ENCODE results near the gene PRMT5. TPM values are rescaled to one million over a fixed set of nuclear protein-coding genes. Genes with fewer than 3 reads are reported as not detected.

The PRMT5 gene
- total RNA-seq, 4 donors from 2014 or later = 26.5 to 41.6 (median 35.1) TPM

- TF ChIP-seq, protein P1, sequence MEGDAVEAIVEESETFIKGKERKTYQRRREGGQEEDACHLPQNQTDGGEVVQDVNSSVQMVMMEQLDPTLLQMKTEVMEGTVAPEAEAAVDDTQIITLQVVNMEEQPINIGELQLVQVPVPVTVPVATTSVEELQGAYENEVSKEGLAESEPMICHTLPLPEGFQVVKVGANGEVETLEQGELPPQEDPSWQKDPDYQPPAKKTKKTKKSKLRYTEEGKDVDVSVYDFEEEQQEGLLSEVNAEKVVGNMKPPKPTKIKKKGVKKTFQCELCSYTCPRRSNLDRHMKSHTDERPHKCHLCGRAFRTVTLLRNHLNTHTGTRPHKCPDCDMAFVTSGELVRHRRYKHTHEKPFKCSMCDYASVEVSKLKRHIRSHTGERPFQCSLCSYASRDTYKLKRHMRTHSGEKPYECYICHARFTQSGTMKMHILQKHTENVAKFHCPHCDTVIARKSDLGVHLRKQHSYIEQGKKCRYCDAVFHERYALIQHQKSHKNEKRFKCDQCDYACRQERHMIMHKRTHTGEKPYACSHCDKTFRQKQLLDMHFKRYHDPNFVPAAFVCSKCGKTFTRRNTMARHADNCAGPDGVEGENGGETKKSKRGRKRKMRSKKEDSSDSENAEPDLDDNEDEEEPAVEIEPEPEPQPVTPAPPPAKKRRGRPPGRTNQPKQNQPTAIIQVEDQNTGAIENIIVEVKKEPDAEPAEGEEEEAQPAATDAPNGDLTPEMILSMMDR (IDR thresholded peaks at IDR 0.05; ENCODE audit: low read depth) = no peak
Measured at GRCh38 chr14:22901799-22902198, 27.4 kb downstream of the PRMT5 start.

DNA sequence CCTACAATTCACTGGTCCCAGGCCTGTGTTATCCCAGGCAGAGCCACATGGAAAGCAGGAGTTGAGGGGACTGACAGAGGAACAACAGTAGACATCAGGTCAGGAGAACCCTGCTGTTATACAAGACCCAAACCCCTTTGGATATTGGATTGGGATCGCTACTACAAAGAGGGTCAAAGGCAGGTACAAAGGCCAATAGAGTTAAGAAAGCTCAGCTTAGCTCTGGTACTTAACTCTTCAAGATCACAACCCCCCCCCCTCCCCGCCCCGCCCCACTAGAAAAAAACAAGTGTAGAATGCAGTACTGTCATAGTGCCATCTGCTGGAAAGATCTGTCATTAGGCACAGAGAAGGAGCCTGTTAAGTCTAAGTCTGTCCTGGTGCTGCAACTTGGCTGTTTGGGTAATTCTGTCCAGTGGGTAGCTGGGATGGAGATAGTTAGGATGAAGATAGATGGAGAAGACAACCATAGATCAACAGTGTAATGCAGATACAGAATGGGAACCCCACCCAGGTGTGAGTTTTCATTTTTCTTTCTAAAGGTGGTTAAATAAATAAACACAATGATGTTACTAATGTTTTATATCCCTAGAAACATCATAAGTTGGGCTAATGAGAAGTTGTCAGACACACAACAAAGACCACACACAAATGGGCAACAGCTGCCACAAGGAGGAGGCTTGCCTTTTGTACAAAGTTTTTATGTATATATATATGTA, 28.9 kb downstream of the PRMT5 start:
- TF ChIP-seq, protein P1 (IDR thresholded peaks at IDR 0.05; ENCODE audit: low read depth) = no peak

DNA sequence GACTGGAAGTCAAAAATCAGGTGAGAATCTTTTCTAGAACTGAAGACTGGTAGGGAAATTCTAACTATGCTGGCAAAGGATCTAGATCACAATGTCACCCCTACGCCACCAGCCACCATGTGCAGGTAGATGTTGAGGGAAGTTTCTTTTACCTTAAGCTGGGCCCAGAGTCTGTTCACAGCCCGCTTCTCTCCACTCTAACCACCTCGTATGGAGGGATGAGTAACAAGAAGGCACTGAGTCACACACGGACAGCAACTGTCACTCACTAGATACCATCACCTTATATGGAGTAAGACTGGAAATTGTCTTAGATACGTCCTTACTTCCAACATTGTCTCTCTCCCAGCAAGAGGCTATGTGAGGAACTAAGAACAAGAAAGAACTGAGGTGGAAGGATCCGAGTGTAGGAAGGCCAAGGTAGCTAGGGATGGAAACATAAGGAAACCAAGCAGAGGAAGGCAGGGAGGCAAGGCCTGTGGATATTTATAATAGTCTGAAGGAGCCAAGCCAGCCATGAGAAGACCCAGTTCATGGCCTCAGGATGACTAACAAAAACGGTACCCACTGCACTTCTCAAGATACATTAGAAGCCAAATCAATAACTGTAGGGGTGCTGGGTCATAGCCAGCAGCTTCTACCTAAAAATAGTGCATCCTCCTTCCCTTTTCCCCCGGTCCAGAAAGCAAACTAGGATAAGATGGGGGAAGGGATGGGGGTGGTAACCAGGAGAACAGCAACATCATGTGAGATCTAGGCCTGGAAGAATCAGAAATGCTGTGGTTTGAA, 30.7 kb downstream of the PRMT5 start:
- TF ChIP-seq, protein P1 (IDR thresholded peaks at IDR 0.05; ENCODE audit: low read depth) = no peak

DNA sequence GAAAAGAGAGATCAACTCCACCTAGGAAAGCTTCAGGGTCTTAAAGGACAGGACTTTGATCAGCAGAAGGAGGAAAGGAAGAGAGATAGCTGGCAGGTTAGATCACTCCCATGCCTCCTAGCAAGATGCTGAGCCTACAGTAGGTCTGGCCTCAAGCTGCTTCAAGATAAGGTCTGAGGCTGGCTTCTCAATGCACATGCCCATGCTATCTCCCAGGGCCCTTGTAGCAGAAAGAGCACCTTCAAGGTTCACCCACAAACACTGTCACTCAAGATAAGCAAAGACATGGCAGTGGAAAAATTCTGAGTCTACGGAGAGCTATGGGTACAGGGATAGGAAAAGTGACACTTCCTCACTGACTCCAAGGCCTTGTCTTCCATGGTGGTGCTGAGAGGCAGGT, 31.8 kb downstream of the PRMT5 start:
- TF ChIP-seq, protein P1 (IDR thresholded peaks at IDR 0.05; ENCODE audit: low read depth) = no peak

DNA sequence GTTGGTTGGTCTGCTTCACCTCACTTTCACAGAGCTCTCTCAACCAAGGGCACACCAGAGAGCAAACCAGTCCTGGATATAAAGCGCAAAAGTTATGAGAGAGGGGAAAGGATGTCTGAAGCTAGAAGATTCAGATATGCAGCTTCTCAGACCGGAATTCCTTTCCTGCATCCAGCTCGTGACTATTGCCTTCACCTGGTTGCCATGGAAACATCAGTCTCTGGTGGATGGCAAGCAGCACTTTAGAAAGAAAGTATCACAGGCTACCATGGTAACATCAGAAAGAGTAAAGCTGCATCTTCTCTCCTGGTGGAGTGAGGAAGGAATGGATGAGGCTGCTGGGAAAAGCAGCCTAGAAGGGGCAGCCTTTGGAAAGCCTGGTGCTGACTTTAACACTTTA, 32.4 kb downstream of the PRMT5 start:
- TF ChIP-seq, protein P1 (IDR thresholded peaks at IDR 0.05; ENCODE audit: low read depth) = no peak

GRCh38 chr14:22896356-22896755, 32.8 kb downstream of the PRMT5 start:
- TF ChIP-seq, protein P1 (IDR thresholded peaks at IDR 0.05; ENCODE audit: low read depth) = no peak

GRCh38 chr14:22895402-22895801, 33.8 kb downstream of the PRMT5 start:
- TF ChIP-seq, protein P1 (IDR thresholded peaks at IDR 0.05; ENCODE audit: low read depth) = no peak
